ENCODE data around the gene ASXL2.
"Not testable (repeated sequence)": the region's sequence is repeated elsewhere in the genome, so short reads cannot be mapped to it uniquely, and the experiment has no call there.

Gene ASXL2

DNA sequence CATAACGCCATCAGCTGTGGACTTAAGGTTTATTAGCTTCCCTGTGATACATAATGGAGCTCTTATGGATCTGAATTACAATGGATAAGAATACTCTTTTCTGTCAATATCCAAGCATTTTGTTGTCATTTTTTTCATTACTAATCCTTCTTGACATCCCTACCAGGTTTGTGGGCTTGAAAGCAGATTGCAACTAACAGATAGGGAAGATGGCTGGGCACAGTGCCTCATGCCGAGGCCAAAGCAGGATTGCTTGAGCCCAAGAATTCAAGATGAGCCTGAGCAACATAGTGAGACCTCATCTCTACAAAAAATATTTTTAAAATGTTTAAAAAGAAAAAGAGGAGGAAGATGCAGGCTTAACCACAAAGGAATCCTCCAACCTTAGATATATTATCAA, 42.4 kb downstream of the ASXL2 start:
- DNase-seq (ENCODE audit: low read depth, low spot score), result no peak

DNA sequence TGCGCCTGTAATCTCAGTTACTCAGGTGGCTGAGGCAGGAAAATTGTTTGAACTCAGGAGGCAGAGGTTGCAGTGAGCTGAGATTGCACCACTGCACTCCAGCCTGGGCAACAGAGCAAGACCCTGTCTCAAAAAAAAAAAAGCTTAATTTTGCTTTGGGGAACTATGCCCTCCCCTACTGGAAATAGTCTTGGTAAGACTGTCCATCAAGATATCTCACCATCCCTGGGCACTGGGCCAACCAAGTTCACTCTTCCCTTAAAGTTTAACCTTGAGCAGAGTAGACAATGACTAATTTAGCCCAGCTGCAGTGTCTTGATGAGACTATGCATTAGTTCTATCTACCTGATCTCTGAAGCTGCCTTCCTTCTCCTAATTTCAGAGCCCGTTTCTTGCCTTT, 44.7 kb downstream of the ASXL2 start:
- DNase-seq (ENCODE audit: low read depth, low spot score), result no peak

DNA sequence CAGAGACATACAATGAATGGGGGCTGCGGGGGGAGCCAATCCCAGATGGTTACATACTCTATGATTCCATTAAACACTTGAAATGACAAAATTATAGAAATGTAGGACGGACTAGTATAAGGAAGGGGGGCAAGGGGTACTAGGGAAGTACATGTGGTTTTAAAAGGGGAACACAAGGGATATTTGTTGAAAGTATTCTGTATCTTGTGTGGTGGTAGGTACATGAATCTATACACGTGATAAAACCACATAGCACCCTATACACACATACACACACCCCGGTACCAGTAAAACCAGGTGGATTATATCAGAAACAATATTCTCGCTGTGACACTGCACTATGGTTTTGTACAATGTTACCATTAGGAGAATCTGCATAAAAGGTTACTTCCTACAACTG, 45.4 kb downstream of the ASXL2 start:
- no peak for DNase-seq (ENCODE audit: low read depth, low spot score)

DNA sequence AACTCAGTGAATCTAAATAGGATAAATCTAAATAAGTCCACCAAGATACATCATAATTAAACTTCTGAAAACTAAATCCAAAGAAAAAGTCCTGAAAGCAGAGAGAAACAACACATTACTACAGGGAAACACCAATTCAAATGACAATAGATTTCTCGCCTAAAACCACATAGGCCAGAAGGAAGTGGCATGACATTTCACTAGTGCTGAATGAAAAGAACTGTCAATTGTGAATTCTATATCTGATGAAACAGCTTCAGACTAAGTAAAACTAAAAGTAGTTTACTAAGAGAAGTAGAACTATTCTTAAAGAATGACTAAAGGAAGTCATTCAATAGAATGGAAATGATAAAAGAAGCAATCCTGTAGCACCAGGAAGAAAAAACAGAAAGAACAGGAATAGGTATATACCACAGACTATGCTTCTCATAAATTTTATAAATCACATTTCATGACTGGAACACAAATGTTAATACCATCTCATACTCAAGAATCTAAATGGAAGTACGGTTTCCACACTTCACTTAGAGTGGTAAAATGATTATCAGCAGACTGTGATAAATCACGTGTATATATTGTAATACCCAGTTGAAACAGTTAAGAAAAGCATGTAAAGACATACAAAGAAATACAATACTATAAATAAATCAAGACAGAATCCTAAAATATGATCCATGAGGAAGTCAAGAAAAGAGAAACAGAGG, 46.4 kb downstream of the ASXL2 start:
- DNase-seq (ENCODE audit: low read depth, low spot score), result no peak

DNA sequence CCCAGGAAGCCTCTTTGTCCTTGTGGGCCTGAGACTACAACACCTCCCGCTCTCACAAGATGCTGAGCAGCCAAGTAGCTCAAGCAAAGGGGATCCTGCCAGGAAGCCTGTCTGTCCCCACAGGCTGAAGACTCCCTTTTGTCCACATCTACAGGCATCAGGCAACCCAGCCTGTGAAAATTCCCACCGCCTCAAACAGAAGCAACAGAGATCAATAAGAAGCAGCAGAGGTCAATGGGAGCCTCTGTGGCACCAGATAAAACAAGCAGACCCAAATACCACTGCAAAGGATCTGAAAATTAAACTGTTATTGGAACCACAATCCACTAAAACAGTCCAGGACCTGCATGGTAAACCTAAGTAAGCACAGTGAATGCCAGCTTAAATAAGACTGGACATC, 48.5 kb downstream of the ASXL2 start:
- DNase-seq (ENCODE audit: low read depth, low spot score), result no peak

DNA sequence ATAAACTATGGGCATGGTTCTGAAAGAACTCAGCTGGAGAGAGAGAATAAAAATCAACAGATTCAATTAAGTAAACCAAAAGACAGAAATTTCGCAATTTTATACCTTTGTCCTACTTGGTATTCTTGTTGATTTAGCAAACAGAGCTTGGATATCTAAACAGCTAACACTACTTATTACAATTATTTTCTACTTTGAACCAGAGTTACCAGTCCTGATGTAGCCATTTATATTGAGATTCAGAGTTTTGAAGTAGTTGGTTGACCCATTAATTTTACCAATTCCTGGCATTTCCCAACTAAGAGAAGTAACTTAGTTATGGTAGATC, 48.9 kb downstream of the ASXL2 start:
- DNase-seq (ENCODE audit: low read depth, low spot score), result no peak

DNA sequence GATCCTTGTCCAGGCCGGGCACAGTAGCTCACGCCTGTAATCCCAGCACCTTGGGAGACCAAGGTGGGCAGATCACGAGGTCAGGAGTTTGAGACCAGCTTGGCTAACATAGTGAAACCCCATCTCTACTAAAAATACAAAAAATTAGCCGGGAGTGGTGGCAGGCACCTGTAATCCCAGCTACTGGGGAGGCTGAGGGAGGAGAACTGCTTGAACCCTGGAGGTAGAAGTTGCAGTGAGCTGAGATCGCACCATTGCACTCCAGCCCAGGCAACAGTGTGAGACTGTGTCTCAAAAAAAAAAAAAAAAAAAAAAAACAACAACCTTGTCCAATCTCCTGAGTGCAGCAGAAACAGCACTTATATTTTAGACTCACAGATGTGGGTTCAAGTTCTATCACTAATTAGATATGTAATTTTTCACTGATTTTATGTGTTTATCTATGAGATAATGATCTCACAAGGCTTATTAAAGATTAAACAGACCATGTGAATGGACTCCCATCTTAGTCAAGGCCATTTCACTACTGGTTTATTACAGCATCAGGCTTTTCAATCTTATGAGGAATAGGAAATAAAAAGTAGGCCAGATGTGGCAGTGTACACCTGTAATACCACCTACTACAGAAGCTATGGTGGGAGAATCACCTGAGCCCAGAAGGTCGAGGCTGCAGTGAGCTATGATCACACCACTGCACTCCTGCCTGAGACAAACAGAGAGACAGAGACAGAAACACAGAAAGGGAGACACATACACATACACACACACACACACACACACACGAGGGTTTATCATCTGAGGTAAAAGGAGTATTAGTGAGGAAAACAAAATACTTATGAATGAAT, 49.5 kb downstream of the ASXL2 start:
- DNase-seq (ENCODE audit: low read depth, low spot score), result not testable (repeated sequence)

DNA sequence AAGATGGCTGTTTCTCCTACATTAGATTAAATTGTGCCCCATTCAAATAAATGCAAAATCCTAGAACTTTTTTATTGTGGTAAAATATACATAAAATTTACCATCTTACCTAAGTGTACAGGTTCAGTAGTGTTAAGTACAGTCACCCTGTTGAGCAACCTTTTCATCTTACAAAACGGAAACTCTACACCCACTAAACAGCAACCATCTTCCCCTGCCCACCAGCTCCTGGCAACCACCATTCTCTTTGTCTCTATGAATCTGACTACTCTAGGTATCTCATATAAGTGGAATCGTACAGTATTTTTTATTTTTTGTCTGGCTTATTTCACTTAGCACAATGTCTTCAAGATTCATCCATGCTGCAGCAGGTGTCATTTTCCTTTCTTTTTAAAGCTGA, 53.0 kb downstream of the ASXL2 start:
- DNase-seq (ENCODE audit: low read depth, low spot score), result peak; percentile 11

DNA sequence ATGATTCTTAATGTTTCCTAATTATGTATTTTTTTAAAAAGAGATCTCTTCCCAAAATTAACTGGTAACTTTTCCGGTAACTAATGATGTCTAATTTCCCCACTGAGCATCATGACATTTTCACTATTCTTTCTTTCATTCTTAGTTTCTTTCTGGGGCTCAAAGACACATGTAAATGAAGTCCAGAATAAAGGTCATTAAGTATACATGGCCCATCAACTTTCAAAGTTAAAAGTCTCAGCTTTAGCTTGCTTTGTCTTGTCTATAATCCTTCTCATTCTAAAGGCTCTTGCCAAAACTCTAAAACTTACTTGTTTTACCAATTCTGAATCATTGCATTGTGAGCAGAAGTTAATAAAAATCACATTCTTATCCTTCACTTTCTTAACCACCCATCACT, 53.6 kb downstream of the ASXL2 start:
- no peak for DNase-seq (ENCODE audit: low read depth, low spot score)

DNA sequence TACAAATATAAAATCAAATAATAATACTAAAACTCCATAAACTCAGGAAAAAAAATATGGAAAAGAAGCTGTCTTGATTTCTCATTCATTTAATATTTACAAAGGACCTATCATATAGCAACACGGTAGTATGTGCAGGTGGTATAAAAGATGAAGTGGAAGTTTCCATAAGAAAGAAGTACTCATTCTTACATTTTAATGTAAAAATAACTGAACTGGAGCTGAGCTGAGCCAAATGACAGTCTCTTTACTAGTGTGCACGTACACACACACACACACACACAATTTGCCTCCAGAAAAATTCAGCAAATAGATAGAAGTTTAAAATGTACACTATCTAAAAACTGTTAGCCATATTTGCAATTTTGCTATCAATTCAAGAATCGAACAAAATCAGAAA, 54.1 kb downstream of the ASXL2 start:
- DNase-seq (ENCODE audit: low read depth, low spot score), result no peak

DNA sequence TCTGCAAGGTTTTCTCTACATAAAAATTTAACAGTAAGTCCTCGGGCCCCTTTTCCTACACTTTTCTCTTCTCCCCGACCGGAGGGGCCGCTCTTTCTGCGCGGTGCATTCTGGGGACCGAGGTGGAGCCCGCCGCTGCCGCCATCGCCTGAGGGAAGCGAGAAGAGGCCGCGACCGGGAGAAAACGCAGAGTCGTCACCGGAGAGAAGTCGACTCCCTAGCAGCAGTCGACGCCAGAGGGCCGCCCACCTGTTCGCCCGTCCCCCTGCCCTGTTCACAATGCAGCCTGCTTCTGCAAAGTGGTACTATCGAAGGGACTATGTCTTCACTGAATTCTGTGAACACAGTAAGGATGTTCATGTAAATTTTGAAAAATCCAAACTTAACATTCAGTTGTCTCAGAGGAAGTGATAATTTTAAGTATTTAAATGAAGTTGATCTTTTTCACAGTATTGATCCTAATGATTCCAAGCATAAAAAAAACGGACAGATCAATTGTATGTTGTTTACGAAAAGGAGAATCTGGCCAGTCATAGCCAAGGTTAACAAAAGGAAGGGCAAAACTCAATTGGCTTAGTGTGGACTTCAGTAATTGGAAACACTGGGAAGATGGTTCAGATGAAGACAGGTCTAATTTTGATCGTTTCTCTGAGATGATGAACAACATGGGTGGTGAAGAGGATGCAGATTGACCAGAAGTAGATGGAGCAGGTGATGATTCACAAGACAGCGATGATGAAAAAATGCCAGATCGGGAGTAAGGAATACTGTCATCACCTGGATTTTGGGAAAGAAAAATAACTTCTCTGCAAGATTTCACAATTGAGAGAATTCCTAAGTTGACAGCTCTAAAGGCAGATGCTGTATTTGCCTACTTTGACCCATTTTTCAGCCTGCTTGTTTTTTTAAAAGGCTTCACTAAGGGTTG, 55.8 kb downstream of the ASXL2 start:
- DNase-seq (ENCODE audit: low read depth, low spot score), result peak; percentile 28

DNA sequence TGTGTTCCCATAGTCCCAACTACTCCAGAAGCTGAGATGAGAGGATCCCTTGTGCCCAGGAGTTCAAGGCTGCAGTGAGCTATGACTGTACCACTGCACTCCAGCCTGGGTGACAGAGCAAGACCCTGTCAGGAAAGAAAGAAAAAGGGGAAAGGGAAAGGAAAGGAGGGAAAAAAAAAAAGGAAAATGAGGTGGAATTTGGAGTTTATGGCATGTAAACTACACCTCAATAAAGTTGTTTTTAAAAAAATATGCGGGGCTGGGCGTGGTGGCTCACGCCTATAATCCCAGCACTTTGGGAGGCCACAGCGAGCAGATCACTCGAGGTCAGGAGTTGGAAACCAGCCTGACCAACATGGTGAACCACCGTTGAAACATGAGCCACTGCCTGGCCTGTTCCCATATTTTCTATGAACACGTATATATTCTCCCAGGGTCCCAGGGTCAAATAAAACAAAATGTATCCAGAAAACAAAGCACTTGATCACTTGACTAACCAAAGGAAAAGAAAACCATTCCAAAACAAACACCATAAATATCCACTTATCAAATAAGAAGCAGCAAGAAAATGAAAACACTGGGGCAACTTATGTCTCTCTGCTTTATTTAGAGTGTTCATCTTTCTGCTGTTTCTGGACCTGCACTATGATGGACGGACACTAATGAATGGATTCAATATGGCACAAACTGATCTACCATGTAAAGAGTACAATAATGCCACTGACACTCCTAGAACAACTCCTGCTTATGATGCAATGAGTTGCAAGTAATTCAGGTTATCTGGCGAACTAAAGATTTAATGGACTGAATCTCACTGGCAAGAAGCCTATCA, 56.8 kb downstream of the ASXL2 start:
- DNase-seq (ENCODE audit: low read depth, low spot score), result no peak

DNA sequence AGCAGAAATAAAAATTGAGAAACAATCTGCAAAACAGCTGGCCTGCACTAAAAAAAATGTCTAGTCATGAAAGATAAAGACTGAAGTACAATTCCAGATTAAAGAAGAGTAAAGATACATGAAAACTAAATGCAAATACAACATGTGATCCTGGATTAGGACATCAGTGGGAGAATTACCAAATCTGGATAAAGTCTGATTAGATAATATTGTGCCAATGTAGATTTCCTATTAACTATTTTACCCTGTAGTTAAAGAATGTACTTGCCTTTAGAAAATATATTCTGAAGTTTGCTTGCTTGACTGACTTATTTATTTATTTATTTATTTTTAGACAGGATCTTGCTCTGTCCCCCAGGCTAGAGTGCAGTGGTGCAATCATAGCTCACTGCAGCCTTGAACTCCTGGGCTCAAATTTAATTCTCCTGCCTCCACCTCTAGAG, 58.7 kb downstream of the ASXL2 start:
- no peak for DNase-seq (ENCODE audit: low read depth, low spot score)

DNA sequence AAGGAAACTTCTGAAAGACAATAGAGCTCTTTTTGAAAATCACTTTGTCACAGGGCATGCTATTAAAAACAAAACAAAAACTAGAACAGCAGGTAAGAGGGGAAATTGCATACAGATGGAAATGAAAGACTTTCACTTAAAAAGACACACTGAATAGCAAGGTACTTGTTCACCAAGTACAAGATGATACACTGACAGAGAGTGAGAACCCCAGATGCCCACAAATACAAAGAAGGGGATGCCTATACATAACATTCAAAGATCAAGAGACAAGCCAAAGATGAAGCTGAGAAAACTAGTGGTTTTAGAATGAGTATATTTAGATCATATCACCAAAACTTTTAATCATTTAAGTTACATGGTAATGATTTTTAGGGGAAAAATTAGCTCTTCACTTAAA, 60.7 kb downstream of the ASXL2 start:
- no peak for DNase-seq (ENCODE audit: low read depth, low spot score)

DNA sequence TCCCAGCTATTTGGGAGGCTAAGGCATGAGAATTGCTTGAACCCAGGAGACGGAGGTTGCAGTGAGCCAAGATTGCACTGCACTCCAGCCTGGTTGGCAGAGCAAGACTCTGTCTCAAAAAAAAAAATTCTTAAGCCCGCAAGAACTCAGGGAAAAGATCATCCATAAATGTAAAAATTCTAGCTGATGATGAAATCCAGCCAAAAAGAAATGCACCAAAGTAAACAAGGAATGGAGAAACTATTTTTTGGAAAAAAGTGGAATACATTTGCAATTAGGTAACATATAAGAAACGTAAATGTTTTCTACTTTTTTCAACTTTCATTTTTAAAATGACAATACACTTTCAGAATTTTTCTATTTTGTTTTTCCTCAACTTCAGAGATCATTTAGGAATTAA, 61.3 kb downstream of the ASXL2 start:
- DNase-seq (ENCODE audit: low read depth, low spot score), result no peak

DNA sequence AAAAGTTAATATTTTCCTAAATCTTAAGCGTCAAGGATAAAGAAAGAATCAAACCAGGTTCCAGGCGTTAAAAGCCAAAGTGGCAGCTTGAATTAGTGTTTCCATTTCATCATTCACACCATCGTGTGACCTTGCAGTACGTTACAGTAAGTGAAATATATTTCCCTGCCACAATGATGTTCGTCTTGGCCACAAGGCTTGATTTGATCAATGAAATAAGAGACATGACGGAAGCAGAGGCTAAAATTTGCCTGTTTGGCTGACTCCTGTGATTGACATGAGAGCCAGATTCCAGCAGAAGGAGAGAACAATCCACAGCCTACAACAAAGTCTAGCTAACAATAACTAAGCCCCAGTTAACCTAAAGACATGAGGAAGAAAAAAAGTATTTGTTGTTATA, 62.0 kb downstream of the ASXL2 start:
- no peak for DNase-seq (ENCODE audit: low read depth, low spot score)

DNA sequence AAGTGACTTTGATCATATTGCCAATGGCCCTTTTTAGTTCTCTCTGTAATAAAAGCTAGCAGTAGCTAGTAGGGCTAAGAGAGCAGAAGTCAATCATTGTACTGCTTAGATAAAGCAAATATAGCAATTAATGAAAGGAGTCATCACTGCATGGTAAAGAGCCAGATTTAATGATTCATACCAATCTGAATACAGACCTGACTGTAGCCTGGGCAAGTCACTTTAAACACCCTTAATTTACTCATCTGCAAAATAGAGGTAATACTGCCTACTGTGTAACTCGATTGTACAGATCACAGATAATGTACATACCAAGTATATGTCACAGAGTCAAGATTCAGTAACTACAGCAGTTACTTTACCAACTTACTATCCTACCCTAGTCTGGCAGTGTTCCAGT, 63.6 kb downstream of the ASXL2 start:
- no peak for DNase-seq (ENCODE audit: low read depth, low spot score)

DNA sequence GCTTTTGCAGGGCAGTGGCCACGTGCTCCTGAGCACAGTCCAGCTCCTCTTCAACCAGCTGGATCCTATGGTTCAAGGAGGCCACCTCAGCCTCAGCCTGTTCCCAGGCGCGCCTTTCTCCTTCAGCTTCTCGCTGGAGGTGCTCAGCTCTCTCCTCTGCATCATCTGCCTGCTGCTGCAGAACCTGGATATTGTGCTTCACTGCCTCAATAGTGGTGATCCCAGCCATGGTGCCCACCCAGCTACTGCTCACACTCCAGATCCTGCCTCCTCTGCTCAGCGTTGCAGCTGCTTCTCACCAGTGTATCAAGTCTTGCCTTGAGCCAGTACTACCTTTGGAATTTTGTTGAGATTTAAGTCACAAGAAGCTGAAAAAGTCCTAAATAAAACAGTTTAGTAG, 67.9 kb downstream of the ASXL2 start:
- DNase-seq (ENCODE audit: low read depth, low spot score), result no peak

DNA sequence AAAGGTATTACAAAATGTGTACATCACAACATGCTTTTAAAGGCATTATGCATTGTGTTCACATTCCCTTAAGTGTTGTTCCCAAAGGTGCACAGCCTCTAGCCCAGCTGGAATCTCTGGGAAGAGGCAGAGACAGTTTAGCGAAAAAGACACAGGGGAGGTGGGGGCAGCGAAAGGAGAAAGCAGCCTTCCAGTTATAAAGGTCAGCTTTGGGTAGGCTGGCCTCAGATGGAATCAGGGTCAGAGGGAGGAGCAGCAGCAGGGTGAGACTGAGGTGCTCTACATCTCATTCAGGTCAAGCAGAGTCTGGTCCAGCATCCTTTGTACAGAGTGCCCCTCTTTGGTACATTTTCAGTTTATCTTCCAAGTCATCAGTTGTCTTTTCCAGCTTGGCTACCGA, 68.6 kb downstream of the ASXL2 start:
- no peak for DNase-seq (ENCODE audit: low read depth, low spot score)

DNA sequence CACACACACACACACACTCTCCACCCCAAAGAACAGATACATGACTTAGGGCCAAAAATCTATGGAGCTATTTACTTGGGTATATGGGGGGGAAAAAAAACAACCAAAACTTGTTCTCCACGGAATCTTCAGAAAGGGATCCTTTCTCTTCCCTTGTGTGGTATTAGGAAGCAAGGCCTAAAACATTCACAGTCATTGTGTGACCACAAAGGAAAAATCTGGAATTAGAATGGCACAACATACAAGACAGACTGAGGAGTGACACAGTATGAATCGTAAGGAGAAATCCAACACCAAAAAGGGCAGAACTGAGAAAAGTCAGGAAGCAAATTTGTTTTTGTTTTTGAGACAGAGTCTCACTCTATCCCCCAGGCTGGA, 70.3 kb downstream of the ASXL2 start:
- no peak for DNase-seq (ENCODE audit: low read depth, low spot score)

DNA sequence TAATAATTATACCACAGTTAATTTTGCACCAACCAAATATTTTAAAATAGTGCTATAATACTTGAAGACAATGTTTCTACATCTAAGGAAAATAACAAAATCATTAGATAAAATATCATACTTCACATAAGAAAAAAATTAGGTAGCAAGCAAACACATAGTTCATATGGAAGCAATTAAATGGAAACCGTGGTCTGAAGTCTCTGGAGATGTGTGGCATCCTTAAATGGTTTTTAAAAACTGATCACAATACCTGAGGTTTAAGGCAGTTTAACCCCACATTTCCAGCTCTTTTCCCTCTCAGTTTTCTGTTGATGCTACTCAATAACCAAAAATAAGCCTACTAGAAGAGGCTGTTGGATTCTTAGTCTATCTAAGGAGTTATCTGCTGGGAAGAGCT, 71.3 kb downstream of the ASXL2 start:
- no peak for DNase-seq (ENCODE audit: low read depth, low spot score)
